H1 (cell line): ENCODE data around the gene CASQ1. TPM values are rescaled to one million over a fixed set of nuclear protein-coding genes. Genes with fewer than 3 reads are reported as not detected.
A peak's percentile ranks its signal among the peaks of the same experiment; 100 is the strongest.

ENCODE experiments used
- CTCF ChIA-PET: fragments of 300-600 bp; sonication (Branson Sonifier 250); formaldehyde crosslinking; loops from one replicate; lab custom pipeline; 2021; ENCODE audit not compliant: partially characterized antibody; lab: Charles Lee
- POLR2A ChIA-PET: fragments of 300-600 bp; sonication (Branson Sonifier 250); formaldehyde crosslinking; loops from one replicate; lab custom pipeline; 2021; ENCODE audit warnings: inconsistent platforms; ENCODE audit not compliant: partially characterized antibody; lab: Charles Lee
- DNase-seq, 2 experiments: peaks; one replicate each; pipeline versions ENCODE4 v3.0.0 to v3.0.0-alpha.2; 2010 to 2022; ENCODE audit warnings: low spot score in 2 of 2, low read depth in 1 of 2, mixed read lengths in 1 of 2
- FAIRE-seq: peaks from 2 replicates; lab custom pipeline; 2011; peaks lifted over from hg19 to GRCh38; lab: Jason Lieb, UNC
- H2AFZ ChIP-seq: 2 replicates; pipeline ENCODE4 v1.8.1; 2012; ENCODE audit warnings: low read length, inconsistent platforms
- H2AK5ac ChIP-seq: 2 replicates; pipeline ENCODE4 v1.6.1; 2013; ENCODE audit warnings: low read depth, low read length
- H2BK120ac ChIP-seq: replicated peaks from 2 replicates; pipeline ENCODE3; 2013; ENCODE audit warnings: low read depth, low read length, inconsistent platforms
- H2BK12ac ChIP-seq: 2 replicates; pipeline ENCODE4 v1.6.1; 2013; ENCODE audit warnings: low read depth, low read length
- H2BK15ac ChIP-seq: 2 replicates; pipeline ENCODE4 v1.6.1; 2013; ENCODE audit warnings: low read length
- H2BK20ac ChIP-seq: 2 replicates; pipeline ENCODE4 v1.6.1; 2013; ENCODE audit warnings: low read length
- H2BK5ac ChIP-seq: 2 replicates; pipeline ENCODE4 v1.6.1; 2013; ENCODE audit warnings: low read depth, low read length
- H3K14ac ChIP-seq: 2 replicates; pipeline ENCODE4 v1.6.1; 2013; ENCODE audit warnings: inconsistent platforms; ENCODE audit not compliant: insufficient read length
- H3K18ac ChIP-seq: 2 replicates; pipeline ENCODE4 v1.6.1; 2013; ENCODE audit warnings: low read length; ENCODE audit errors: extremely low read depth
- H3K23ac ChIP-seq: 2 replicates; pipeline ENCODE4 v1.6.1; 2013; ENCODE audit warnings: inconsistent platforms; ENCODE audit not compliant: insufficient read length
- H3K23me2 ChIP-seq: 2 replicates; pipeline ENCODE4 v1.6.1; 2013; ENCODE audit warnings: low read depth, low read length
- H3K27ac ChIP-seq: 2 replicates; pipeline ENCODE4 v1.6.1; 2011; ENCODE audit warnings: low read depth, low read length, inconsistent platforms
- H3K27me3 ChIP-seq, 4 experiments: replicated peaks in 1 of 4; 1 replicate in 1 of 4; 2 replicates in 3 of 4; pipeline versions ENCODE4 v1.6.1 to v1.8.1; 2011 to 2013; ENCODE audit warnings: low read length in 3 of 4, mild to moderate bottlenecking in 3 of 4, inconsistent platforms in 2 of 4, mixed read lengths in 2 of 4, moderate library complexity in 1 of 4; ENCODE audit not compliant: control insufficient read depth in 3 of 4, insufficient read depth in 3 of 4; ENCODE audit errors: extremely low read depth in 1 of 4
- H3K36me3 ChIP-seq, 4 experiments: 2 replicates each; pipeline versions ENCODE4 v1.6.1 to v1.8.1; 2011 to 2013; ENCODE audit warnings: mild to moderate bottlenecking in 4 of 4, low read length in 3 of 4, moderate library complexity in 2 of 4, control low read depth in 1 of 4, inconsistent platforms in 1 of 4; ENCODE audit not compliant: insufficient read depth in 4 of 4, control insufficient read depth in 2 of 4
- H3K4ac ChIP-seq: replicated peaks from 2 replicates; pipeline ENCODE3; 2013; ENCODE audit warnings: low read length, low read depth, mixed read lengths, inconsistent platforms; ENCODE audit not compliant: insufficient read length
- H3K4me1 ChIP-seq, 4 experiments: replicated peaks in 1 of 4; 1 replicate in 1 of 4; 2 replicates in 3 of 4; pipeline versions ENCODE4 v1.6.1 to v1.8.1; 2011 to 2013; ENCODE audit warnings: low read length in 3 of 4, inconsistent platforms in 2 of 4, mixed read lengths in 1 of 4; ENCODE audit not compliant: insufficient read depth in 4 of 4, control insufficient read depth in 3 of 4
- H3K4me2 ChIP-seq, 2 experiments: 2 replicates each; pipeline versions ENCODE4 v1.6.1 to v1.8.1; 2011 to 2013; ENCODE audit warnings: low read depth in 2 of 2, low read length in 2 of 2, control low read depth in 1 of 2, inconsistent platforms in 1 of 2, mild to moderate bottlenecking in 1 of 2; ENCODE audit not compliant: insufficient read depth in 1 of 2
- H3K4me3 ChIP-seq, 4 experiments: fragments of 200-600, 300-600 bp in 1 of 4; sonication (generic), shearing (Covaris generic), sonication (Bioruptor Twin) in 1 of 4; 2 replicates each; pipeline versions ENCODE4 v1.5.1 to v1.8.1; 2011 to 2016; ENCODE audit warnings: low read length in 4 of 4, low read depth in 3 of 4, control low read depth in 2 of 4, inconsistent platforms in 2 of 4, mild to moderate bottlenecking in 2 of 4, mixed read lengths in 1 of 4, moderate library complexity in 1 of 4; ENCODE audit not compliant: insufficient read depth in 2 of 4; ENCODE audit errors: extremely low read depth in 1 of 4
- H3K56ac ChIP-seq: replicated peaks from 2 replicates; pipeline ENCODE3; 2013; ENCODE audit warnings: low read depth, mild to moderate bottlenecking, mixed read lengths, low read length, inconsistent platforms; ENCODE audit not compliant: insufficient read length
- H3K79me1 ChIP-seq: 2 replicates; pipeline ENCODE4 v1.6.1; 2013; ENCODE audit warnings: low read depth, low read length, control low read depth
- H3K79me2 ChIP-seq, 2 experiments: 2 replicates each; pipeline versions ENCODE4 v1.6.1 to v1.8.1; 2012 to 2013; ENCODE audit warnings: low read length in 2 of 2, mild to moderate bottlenecking in 2 of 2, inconsistent platforms in 1 of 2; ENCODE audit not compliant: insufficient read depth in 2 of 2, control insufficient read depth in 1 of 2
- H3K9ac ChIP-seq, 4 experiments: replicated peaks in 1 of 4; 1 replicate in 1 of 4; 2 replicates in 3 of 4; pipeline versions ENCODE4 v1.6.1 to v1.8.1; 2011 to 2013; ENCODE audit warnings: low read depth in 3 of 4, low read length in 3 of 4, control low read depth in 2 of 4, mild to moderate bottlenecking in 2 of 4, moderate library complexity in 2 of 4, inconsistent platforms in 1 of 4; ENCODE audit errors: extremely low read depth in 1 of 4
- H3K9me3 ChIP-seq, 2 experiments: 2 replicates each; pipeline versions ENCODE4 v1.6.1 to v1.8.1; 2012 to 2013; ENCODE audit warnings: mild to moderate bottlenecking in 2 of 2, moderate library complexity in 2 of 2, control low read depth in 1 of 2, inconsistent platforms in 1 of 2, low read depth in 1 of 2, low read length in 1 of 2, mixed read lengths in 1 of 2; ENCODE audit not compliant: insufficient read depth in 2 of 2
- H4K20me1 ChIP-seq, 2 experiments: replicated peaks in 1 of 2; 2 replicates each; pipeline versions ENCODE3 to v1.8.1; 2011 to 2013; ENCODE audit warnings: inconsistent platforms in 2 of 2, low read length in 2 of 2, mild to moderate bottlenecking in 1 of 2; ENCODE audit not compliant: insufficient read depth in 2 of 2, control insufficient read depth in 1 of 2
- H4K5ac ChIP-seq: 2 replicates; pipeline ENCODE4 v1.6.1; 2013; ENCODE audit warnings: low read length, low read depth, mixed read lengths, inconsistent platforms; ENCODE audit not compliant: insufficient read length
- H4K8ac ChIP-seq: 2 replicates; pipeline ENCODE4 v1.8.0; 2013; ENCODE audit warnings: mild to moderate bottlenecking, moderate library complexity, low read length, inconsistent platforms; ENCODE audit not compliant: insufficient read depth; ENCODE audit errors: extremely low read depth
- H4K91ac ChIP-seq: replicated peaks from 2 replicates; pipeline ENCODE3; 2013; ENCODE audit warnings: low read length, mixed read lengths, inconsistent platforms; ENCODE audit not compliant: insufficient read length
- ATF2 ChIP-seq: IDR thresholded peaks from 2 replicates; pipeline ENCODE4 v1.6.1; 2012; ENCODE audit warnings: low read length, inconsistent platforms
- SUZ12 ChIP-seq: fragments of 200-600 bp; sonication (generic); IDR thresholded peaks from 2 replicates; pipeline ENCODE4 v1.6.1; 2012; ENCODE audit warnings: mild to moderate bottlenecking, inconsistent platforms, low read length, moderate library complexity, mixed read lengths
- WGBS, 2 experiments: shearing (Covaris generic) in 1 of 2; methylation state at CpG; one replicate each; pipeline versions ENCODE4 v1.1.6 to v1.1.7; 2013 to 2015; ENCODE audit warnings: low lambda C conversion rate in 2 of 2, mixed read lengths in 2 of 2, inconsistent platforms in 1 of 2, low coverage in 1 of 2, missing lambda C conversion rate in 1 of 2; ENCODE audit not compliant: insufficient replicate concordance in 2 of 2, insufficient coverage in 1 of 2, insufficient read length in 1 of 2; ENCODE audit errors: extremely low coverage in 1 of 2, missing lambda C conversion rate in 1 of 2; 5-methylcytosine and 5-hydroxymethylcytosine counted together
- polyA plus RNA-seq, 7 experiments: library from polyadenylated mRNA; depleted of rRNA in 3 of 7; stranded (reverse) in 5 of 7; unstranded in 2 of 7; fragments of >200 nt in 5 of 7; fragments of 200-250 nt in 2 of 7; gene quantifications; 1 replicate in 5 of 7; 2 replicates in 1 of 7; 4 replicates in 1 of 7; pipeline versions ENCODE4 v1.2.1 to v1.2.3, GENCODE V29; 2011 to 2013; ENCODE audit warnings: missing spikeins in 2 of 7, mixed read lengths in 2 of 7
- total RNA-seq: library from RNA; stranded (reverse); fragmentation: NEBNext Ultra II Directional; extraction: Animal tissue kit (Norgen Biotek cat#: 25700); gene quantifications from 2 replicates; pipeline ENCODE4 v1.2.1, GENCODE V29; 2021

Gene CASQ1
- total and polyA plus RNA-seq, 2 of the 8 experiments (the other 6 are each of a cell fraction or from before 2014, with no cell fraction given): 0.80 to 1.3 TPM

- WGBS, 2 experiments: 96% methylated on average over 4 of the region's 4 CpGs; no CpG with 5 or more reads in 1 of the 2 experiments
- H2BK15ac ChIP-seq: no peak overlapping the region; the same call in 1 of the 2 replicates
- no peak overlapping the region for H3K14ac ChIP-seq
- no peak overlapping the region for H2BK12ac ChIP-seq
- H3K23ac ChIP-seq: no peak overlapping the region
- H4K8ac ChIP-seq: no peak overlapping the region
- no peak overlapping the region for H3K4me3 ChIP-seq
- H4K91ac ChIP-seq: peak overlapping the region; percentile 77
- H3K27ac ChIP-seq: no peak overlapping the region
- DNase-seq (no peak), FAIRE-seq (no peak)
- no peaks in the 10 kb centered on the region for H3K36me3 ChIP-seq
- peaks cover 0 to 6% (median 0%) of the 10 kb centered on the region in 4 experiments; a peak in 2 of 7 replicates for H3K4me1 ChIP-seq
- H4K20me1 ChIP-seq: no peaks in the 10 kb centered on the region
- H3K9ac ChIP-seq: no peak overlapping the region
- H3K18ac ChIP-seq: no peak overlapping the region
- H2AFZ ChIP-seq: no peak overlapping the region
- H4K5ac ChIP-seq: no peak overlapping the region
- no peaks in the 10 kb centered on the region for H3K9me3 ChIP-seq
- no peaks in the 10 kb centered on the region; the same call in 1 of the 2 replicates for H3K23me2 ChIP-seq
- ChIA-PET CTCF (interaction anchor here (1.0 to 5.8 kb wide), 8 partner anchors 12 to 133 kb away, joined by 3 to 40 read pairs (median 4); partner anchors contain the start of gene CASQ1), POLR2A (interaction anchor here (4.9 kb wide), 1 partner anchor 8 kb away, joined by 26 read pairs; no protein-coding TSS in a partner anchor)
- H3K79me1 ChIP-seq: no peaks in the 10 kb centered on the region
- H3K79me2 ChIP-seq: no peaks in the 10 kb centered on the region
- H3K27me3 ChIP-seq: no peaks in the 10 kb centered on the region
- no peak overlapping the region for H3K4ac ChIP-seq
- H3K4me2 ChIP-seq: no peak overlapping the region
- TF ChIP-seq ATF2 (no peak), SUZ12 (no peak)
- TF ChIP-seq, all 59 proteins: peak for 0
- H3K56ac ChIP-seq: no peak overlapping the region
- H2BK20ac ChIP-seq: no peak overlapping the region
- no peak overlapping the region for H2BK120ac ChIP-seq
- no peak overlapping the region for H2AK5ac ChIP-seq
- no peak overlapping the region for H2BK5ac ChIP-seq
Measured at GRCh38 chr1:160179336-160179735, 11.0 kb upstream of the CASQ1 start.
